WI38 (cell line): ENCODE measurements around the gene WWOX.

Source experiments
- H3K4me3 ChIP-seq: 2 replicates; pipeline ENCODE4 v1.5.1; 2011; ENCODE audit warnings: low read depth, mild to moderate bottlenecking, control low read depth, low read length
- TF ChIP-seq, protein P1 (sequence below): IDR thresholded peaks from 2 replicates; pipeline ENCODE4 v1.5.1; 2012; ENCODE audit warnings: low read depth, mild to moderate bottlenecking, control low read depth, low read length

Gene WWOX

DNA sequence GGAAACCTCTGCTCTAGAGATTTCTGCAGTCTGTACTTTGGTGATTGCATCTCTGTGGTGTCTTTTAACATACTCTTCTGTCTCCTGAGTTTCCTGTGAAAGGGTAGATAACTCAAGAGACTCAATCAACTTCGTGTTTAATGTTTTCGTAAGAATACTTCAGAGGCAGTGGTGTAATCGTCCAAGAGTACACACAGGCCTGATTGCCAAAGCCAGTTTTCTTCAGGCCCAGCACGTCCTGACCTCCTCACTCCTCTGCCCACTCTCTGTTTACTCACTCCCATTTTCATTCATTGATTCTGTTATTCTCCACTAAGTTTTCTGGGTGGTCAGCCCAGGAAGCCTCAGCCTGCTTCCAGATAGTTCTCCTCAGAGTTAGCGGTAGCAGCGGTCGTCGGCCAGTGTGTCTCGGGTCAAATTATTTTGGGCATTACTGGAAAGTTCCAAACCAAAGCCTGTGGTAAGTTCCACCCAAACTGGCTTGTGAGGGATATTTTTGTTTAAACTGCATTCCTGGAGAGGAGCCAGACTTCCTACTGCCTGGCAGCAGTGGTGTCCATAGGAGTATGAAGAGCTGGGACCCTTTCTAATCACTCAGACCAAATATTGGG is 293.2 kb downstream of the WWOX start:
- TF ChIP-seq, protein P1, sequence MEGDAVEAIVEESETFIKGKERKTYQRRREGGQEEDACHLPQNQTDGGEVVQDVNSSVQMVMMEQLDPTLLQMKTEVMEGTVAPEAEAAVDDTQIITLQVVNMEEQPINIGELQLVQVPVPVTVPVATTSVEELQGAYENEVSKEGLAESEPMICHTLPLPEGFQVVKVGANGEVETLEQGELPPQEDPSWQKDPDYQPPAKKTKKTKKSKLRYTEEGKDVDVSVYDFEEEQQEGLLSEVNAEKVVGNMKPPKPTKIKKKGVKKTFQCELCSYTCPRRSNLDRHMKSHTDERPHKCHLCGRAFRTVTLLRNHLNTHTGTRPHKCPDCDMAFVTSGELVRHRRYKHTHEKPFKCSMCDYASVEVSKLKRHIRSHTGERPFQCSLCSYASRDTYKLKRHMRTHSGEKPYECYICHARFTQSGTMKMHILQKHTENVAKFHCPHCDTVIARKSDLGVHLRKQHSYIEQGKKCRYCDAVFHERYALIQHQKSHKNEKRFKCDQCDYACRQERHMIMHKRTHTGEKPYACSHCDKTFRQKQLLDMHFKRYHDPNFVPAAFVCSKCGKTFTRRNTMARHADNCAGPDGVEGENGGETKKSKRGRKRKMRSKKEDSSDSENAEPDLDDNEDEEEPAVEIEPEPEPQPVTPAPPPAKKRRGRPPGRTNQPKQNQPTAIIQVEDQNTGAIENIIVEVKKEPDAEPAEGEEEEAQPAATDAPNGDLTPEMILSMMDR, result no peak
- no peak overlapping the region for H3K4me3 ChIP-seq

DNA sequence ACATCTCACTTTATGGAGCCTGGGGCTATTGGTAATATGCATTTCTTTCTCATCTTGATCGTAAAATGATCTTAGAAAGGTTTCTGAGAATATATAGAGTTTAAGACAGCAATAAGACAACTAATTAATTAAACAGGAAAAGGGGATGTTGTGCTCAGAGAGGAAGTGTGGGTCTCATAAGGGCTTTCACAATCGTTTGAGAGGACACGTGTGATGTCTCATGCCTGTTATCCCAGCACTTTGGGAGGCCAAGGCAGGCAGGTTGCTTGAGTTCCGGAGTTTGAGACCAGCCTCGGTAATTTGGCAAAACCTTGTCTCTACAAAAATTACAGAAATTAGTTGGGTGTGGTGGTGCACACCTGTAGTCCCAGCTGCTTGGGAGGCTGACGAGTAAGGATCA is 295.6 kb downstream of the WWOX start:
- no peak overlapping the region for H3K4me3 ChIP-seq
- TF ChIP-seq, protein P1, result no peak

DNA sequence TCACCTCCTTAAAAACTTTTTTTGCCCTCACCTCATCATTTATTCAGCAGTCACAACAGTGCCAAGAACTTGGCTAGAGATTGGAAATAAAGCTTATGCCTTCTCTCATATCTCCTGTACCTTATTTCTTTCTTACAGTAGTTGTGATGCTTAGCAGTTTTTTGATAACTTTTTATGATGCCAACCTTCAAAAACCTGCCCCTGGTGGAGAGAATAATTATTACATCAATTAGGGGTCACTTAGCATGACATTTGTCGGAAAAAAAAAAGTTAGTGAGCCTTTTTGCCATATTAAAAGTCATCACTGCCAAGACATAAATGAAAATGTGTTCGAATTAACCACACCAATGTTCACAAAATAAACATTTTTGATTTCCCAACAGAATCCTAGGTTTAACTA is 296.6 kb downstream of the WWOX start:
- TF ChIP-seq, protein P1, result no peak; the same call in 1 of the 2 replicates
- no peak overlapping the region for H3K4me3 ChIP-seq

GRCh38 chr16:78396673-78397072 is 297.2 kb downstream of the WWOX start:
- H3K4me3 ChIP-seq, result no peak overlapping the region
- TF ChIP-seq, protein P1, result no peak

GRCh38 chr16:78399384-78399783 is 299.9 kb downstream of the WWOX start:
- TF ChIP-seq, protein P1, result no peak
- H3K4me3 ChIP-seq, result no peak overlapping the region

GRCh38 chr16:78402833-78403232 is 303.4 kb downstream of the WWOX start:
- TF ChIP-seq, protein P1, result no peak
- H3K4me3 ChIP-seq, result no peak overlapping the region

GRCh38 chr16:78405040-78405439 is 305.6 kb downstream of the WWOX start:
- no peak overlapping the region for H3K4me3 ChIP-seq
- TF ChIP-seq, protein P1, result no peak
